ENCODE data around the gene HPX. TPM values are rescaled to one million over a fixed set of nuclear protein-coding genes. Genes with fewer than 3 reads are reported as not detected.

HPX gene
- total RNA-seq, 1 donor from 2014 or later: 3.8 TPM

DNA sequence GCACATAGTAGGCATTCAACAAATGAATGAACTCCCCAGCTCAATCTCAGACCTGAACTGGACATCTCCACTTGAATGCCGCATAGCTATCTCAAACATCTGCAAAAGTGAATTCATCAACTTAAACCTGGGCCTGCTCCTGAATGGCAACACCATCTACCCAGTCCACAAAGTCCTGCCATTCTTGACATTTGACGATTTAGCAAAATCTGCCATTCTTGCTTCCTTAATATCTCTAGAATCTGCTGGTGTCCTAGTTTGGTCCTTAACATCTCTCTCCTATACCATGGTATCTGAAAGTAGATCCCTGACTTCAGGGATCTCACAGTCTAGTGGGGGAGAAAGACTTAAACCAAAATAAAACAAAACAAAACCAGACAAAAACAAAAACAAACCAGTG, 12.4 kb upstream of the HPX start:
- Mint-ChIP-seq H3K4me1 (ENCODE audit: low read depth) (peaks cover 14% of the 10 kb centered on the region), H3K27ac (ENCODE audit: unreplicated experiment) (no peak overlapping the region), H3K9me3 (ENCODE audit: low read depth) (no peaks in the 10 kb centered on the region), H3K27me3 (ENCODE audit: low read depth) (no peaks in the 10 kb centered on the region), H3K36me3 (ENCODE audit: low read depth) (peaks cover 22% of the 10 kb centered on the region), H3K4me3 (ENCODE audit: unreplicated experiment) (no peak overlapping the region)
- no peak for TF ChIP-seq CTCF (IDR thresholded peaks at IDR 0.05)
- no peak for DNase-seq (ENCODE audit: low spot score)

DNA sequence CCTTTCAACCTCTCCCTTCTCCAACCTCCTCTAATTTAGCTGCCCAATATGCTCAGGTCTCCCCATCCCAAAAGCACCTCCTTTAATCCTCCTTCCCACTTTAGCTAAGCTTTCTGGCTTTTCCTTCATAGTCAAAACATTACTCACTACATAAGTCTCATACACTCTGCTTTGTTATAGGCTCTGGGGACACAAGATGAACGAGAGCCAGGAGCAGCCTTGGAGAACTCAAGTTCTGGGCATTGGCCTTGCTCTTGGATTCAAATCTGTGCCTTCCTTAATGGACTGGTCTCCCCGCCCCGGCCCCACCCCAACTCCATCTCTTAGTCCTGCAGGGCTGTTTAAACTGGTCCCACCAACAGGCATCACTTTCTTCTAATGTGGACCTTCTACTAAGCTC, 11.4 kb upstream of the HPX start:
- Mint-ChIP-seq H3K36me3 (ENCODE audit: low read depth) (peaks cover 27% of the 10 kb centered on the region), H3K4me3 (ENCODE audit: unreplicated experiment) (no peak overlapping the region), H3K4me1 (ENCODE audit: low read depth) (peaks cover 14% of the 10 kb centered on the region), H3K27ac (ENCODE audit: unreplicated experiment) (no peak overlapping the region), H3K9me3 (ENCODE audit: low read depth) (no peaks in the 10 kb centered on the region), H3K27me3 (ENCODE audit: low read depth) (no peaks in the 10 kb centered on the region)
- DNase-seq (ENCODE audit: low spot score): no peak
- no peak for TF ChIP-seq CTCF (IDR thresholded peaks at IDR 0.05)

GRCh38 chr11:6448574-6448973, 7.8 kb upstream of the HPX start:
- Mint-ChIP-seq H3K36me3 (ENCODE audit: low read depth) (peaks cover 14% of the 10 kb centered on the region), H3K4me1 (ENCODE audit: low read depth) (peaks cover 14% of the 10 kb centered on the region), H3K4me3 (ENCODE audit: unreplicated experiment) (no peak overlapping the region), H3K9me3 (ENCODE audit: low read depth) (no peaks in the 10 kb centered on the region), H3K27me3 (ENCODE audit: low read depth) (no peaks in the 10 kb centered on the region), H3K27ac (ENCODE audit: unreplicated experiment) (no peak overlapping the region)
- TF ChIP-seq CTCF (IDR thresholded peaks at IDR 0.05): no peak
- DNase-seq (ENCODE audit: low spot score): no peak

DNA sequence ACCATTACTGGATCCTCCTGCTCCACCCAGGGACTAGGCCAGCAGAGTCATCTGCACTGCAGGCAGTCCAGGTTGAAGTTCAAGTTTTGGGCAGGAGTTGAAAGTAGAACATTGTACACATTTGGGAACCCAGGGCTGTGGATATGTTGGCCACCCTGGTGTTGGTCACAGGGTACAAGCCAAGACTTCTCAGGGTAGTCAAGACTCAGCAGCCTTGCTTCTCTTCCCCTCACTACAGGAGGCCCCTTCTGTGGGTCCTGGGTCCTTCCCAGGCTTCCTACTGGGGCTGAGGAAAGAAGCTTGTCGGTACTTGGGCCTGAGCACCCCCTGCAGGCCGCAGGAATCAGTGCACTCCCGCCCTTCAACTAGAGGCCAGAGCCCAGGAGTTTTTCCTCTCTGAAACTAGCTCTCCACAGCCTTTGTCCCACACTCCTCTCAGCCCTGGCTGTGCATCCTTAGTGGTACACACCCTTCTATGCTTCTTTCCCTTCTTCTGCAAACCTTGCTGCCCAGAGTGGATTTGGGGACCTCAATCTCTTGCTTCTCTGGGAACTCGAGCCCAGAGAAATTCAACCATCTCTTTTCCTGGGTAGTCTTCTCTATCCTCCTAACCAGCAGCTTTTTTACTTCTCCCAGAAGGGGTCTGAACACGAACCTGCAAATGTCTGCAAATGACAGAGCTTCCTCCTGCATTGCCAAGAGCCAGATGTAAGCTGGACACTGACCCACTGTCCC, 2.6 kb upstream of the HPX start:
- Mint-ChIP-seq H3K9me3 (ENCODE audit: low read depth) (no peaks in the 10 kb centered on the region), H3K4me3 (ENCODE audit: unreplicated experiment) (no peak overlapping the region), H3K27ac (ENCODE audit: unreplicated experiment) (no peak overlapping the region), H3K36me3 (ENCODE audit: low read depth) (peaks cover 5% of the 10 kb centered on the region), H3K4me1 (ENCODE audit: low read depth) (no peaks in the 10 kb centered on the region), H3K27me3 (ENCODE audit: low read depth) (no peaks in the 10 kb centered on the region)
- DNase-seq (ENCODE audit: low spot score): no peak
- peak; percentile 82 for TF ChIP-seq CTCF (IDR thresholded peaks at IDR 0.05)

- Mint-ChIP-seq H3K9me3 (ENCODE audit: low read depth) (no peaks in the 10 kb centered on the region), H3K27ac (ENCODE audit: unreplicated experiment) (no peak overlapping the region), H3K27me3 (ENCODE audit: low read depth) (no peaks in the 10 kb centered on the region), H3K36me3 (ENCODE audit: low read depth) (peaks cover under 1% of the 10 kb centered on the region), H3K4me1 (ENCODE audit: low read depth) (no peaks in the 10 kb centered on the region), H3K4me3 (ENCODE audit: unreplicated experiment) (no peak overlapping the region)
- no peak for DNase-seq (ENCODE audit: low spot score)
- TF ChIP-seq CTCF (IDR thresholded peaks at IDR 0.05): no peak
These were observed 1.7 kb upstream of the HPX start for GRCh38 chr11:6442441-6442840.
